Activated T-cell treated with anti-CD3 and anti-CD28 coated beads, Interleukin-2, amount 50 U/mL, for 4 hours (primary cell): Measurements from ENCODE around the gene C1orf94. TPM values are rescaled to one million over a fixed set of nuclear protein-coding genes. Genes with fewer than 3 reads are reported as not detected.

ENCODE experiments used
- ATAC-seq, 2 donors: fragments of 200-7000 bp; cut with Tn5 transposase; one replicate each; pipeline ENCODE4 v1.10.0; 2021
- DNase-seq: peaks from one replicate; pipeline ENCODE4 v3.0.0-alpha.2; 2020
- H3K27me3 Mint-ChIP-seq: one replicate; pipeline ENCODE4 v1.8.0; 2021; ENCODE audit warnings: low read depth, mixed read lengths
- H3K36me3 Mint-ChIP-seq: one replicate; pipeline ENCODE4 v1.8.0; 2022; ENCODE audit warnings: mixed read lengths; ENCODE audit not compliant: insufficient read depth
- H3K4me1 Mint-ChIP-seq: one replicate; pipeline ENCODE4 v1.8.0; 2021; ENCODE audit warnings: low read depth, mixed read lengths
- H3K4me3 Mint-ChIP-seq: one replicate; pipeline ENCODE4 v1.8.0; 2021; ENCODE audit warnings: mild to moderate bottlenecking, moderate library complexity, mixed read lengths
- H3K9me3 Mint-ChIP-seq: one replicate; pipeline ENCODE4 v1.8.0; 2021; ENCODE audit warnings: mixed read lengths
- total RNA-seq, 3 donors: library from RNA; stranded (reverse); gene quantifications; one replicate each; pipeline ENCODE4 v1.2.1, GENCODE V29; 2021

The C1orf94 gene
- total RNA-seq, 3 donors from 2014 or later = not detected

DNA sequence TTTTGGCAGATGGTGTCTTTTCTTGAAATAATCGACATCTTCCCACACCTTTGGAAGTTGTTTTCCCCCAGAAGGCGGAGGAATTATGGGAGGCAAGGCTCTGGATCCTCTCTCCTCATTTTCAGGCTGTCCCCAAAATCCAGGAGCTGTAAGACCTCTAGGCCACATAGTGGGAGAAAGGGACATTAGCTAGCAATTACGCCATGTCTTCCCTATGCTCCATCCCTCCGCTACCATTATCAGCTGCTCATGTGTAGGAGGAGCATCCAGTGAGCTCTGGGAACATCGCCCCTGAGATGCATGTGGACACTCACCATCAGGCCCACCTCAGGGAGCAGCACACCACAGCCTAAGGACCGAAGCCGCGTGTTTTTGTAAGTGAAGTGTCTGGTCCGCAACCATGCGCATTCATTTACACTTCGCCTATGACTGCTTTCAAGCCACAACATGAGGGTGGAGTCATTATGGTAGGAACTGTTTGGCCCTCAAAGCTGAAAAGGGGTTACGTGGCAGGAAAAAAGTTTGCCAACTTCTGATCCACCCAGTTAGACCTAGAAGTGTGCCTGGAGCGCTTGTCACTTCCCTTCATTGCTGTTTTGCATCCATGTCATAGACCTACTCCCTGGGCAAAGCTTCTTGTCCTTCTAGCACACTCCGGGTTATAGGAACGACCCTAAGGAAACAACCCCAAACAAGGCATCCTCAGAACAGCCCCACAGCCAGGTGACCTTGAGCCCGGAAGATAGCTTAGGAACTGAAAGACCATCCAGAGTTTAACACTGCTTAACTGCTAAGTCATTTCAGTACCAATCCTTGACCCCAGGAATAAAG is 85.5 kb downstream of the C1orf94 start:
- H3K4me3 Mint-ChIP-seq = no peak overlapping the region
- no peak for DNase-seq
- ATAC-seq = no peak
- H3K9me3 Mint-ChIP-seq = no peaks in the 10 kb centered on the region
- H3K4me1 Mint-ChIP-seq = no peaks in the 10 kb centered on the region
- H3K36me3 Mint-ChIP-seq = no peaks in the 10 kb centered on the region
- H3K27me3 Mint-ChIP-seq = no peaks in the 10 kb centered on the region

DNA sequence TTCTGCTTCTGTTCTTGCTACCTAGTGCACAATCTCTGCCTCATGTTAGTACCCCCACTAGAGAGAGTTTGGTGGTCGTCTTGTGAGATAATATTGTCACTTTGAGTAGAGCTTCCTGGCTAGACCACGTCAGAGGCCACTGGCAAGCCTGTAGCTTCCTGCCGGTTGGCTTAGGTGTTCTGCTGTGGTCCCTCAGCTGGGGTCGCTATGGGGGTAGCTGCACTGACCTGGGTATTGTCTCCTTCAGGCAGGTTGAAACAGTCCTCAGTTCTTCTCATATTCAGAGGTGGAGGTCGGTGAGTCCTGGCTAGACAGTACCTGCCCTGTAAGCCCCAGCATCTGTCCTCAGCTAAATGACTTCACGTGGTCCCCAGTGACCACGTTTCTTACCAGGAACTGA is 86.2 kb downstream of the C1orf94 start:
- no peaks in the 10 kb centered on the region for H3K4me1 Mint-ChIP-seq
- H3K36me3 Mint-ChIP-seq = no peaks in the 10 kb centered on the region
- H3K27me3 Mint-ChIP-seq = peaks cover 4% of the 10 kb centered on the region
- H3K9me3 Mint-ChIP-seq = no peaks in the 10 kb centered on the region
- no peak for ATAC-seq
- H3K4me3 Mint-ChIP-seq = no peak overlapping the region
- no peak for DNase-seq

DNA sequence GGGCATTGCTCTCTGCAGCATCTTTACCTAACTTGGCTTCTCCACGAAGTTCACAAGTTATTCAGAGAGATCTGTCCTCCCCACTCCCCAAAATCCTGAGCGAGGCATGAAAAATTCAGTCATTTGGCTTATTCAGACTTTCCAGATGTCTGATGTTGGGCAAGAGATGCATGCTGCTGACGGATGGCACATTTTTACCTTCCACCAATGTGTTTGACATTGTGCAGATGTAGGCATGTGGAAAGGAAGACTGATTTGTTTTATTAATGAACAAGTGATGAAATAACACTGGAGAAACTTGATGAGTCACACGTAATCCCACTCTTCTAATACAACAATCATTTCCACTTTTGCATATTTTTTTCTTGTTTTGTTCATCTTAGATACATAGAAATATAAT is 86.7 kb downstream of the C1orf94 start:
- peaks cover 4% of the 10 kb centered on the region for H3K27me3 Mint-ChIP-seq
- DNase-seq = no peak
- no peaks in the 10 kb centered on the region for H3K9me3 Mint-ChIP-seq
- no peaks in the 10 kb centered on the region for H3K4me1 Mint-ChIP-seq
- H3K4me3 Mint-ChIP-seq = no peak overlapping the region
- ATAC-seq = no peak
- H3K36me3 Mint-ChIP-seq = no peaks in the 10 kb centered on the region

DNA sequence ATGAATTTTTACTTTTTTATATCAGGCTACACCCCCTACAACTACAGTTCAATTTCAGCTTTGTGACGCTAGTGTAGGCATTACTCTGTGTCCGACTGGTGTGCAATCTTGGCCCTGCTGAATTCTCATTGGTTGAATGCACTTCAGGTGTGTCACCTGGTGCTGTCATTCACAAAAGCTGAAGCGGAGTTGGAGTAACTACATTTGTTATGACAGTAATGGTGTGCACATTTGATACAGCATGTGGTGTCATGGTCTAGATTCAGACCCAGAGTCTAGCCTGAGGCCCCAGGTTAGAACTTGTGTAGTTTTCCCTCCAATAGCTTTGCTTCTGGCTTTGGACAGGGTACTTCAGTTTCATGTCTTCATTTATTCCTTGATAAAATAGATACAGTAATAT is 88.7 kb downstream of the C1orf94 start:
- DNase-seq (no peak), ATAC-seq (no peak)
- H3K36me3 Mint-ChIP-seq = no peaks in the 10 kb centered on the region
- no peaks in the 10 kb centered on the region for H3K9me3 Mint-ChIP-seq
- H3K4me3 Mint-ChIP-seq = no peak overlapping the region
- H3K4me1 Mint-ChIP-seq = no peaks in the 10 kb centered on the region
- H3K27me3 Mint-ChIP-seq = peaks cover 4% of the 10 kb centered on the region

DNA sequence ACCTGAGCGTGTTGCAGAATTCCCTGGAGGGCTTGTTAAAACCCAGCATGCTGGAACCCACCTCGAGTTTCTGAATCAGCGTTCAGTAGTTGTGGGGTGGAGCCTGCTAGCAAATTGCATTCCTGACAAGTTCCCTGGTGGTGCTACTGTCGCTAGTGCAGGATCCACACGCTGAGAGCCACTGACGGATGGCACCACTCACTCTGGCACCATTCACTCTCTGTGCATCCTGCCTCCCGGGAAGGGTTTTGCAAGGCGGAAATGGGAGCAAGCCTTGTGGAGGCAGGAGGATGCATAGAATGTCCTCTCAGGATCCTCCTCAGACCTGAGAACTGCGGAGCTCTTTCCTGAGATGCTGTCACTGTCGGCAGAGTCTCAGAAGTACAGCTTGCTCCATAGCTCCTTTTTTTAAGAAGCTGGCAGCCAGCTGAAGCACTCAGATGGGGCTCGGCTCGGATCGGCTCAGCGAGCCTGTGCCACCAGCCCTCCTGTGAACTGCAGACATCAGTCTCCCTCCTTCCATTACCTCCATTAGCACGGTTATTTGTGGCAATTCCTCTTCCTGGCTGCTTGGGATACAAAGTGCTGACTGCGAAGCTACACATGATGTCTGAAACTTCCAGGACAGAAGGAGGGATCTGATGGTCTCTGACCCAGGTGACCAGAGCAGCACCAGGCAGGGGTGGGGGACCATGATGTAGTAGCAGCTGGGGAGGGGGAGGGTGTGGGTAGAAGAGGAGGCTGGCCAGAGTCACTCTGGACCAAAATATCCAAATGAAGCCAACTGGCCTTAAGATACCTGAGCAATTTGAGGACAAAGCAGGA is 89.6 kb downstream of the C1orf94 start:
- Mint-ChIP-seq H3K27me3 (peaks cover 4% of the 10 kb centered on the region), H3K9me3 (no peaks in the 10 kb centered on the region), H3K36me3 (no peaks in the 10 kb centered on the region), H3K4me3 (no peak overlapping the region), H3K4me1 (no peaks in the 10 kb centered on the region)
- DNase-seq (no peak), ATAC-seq (no peak)

DNA sequence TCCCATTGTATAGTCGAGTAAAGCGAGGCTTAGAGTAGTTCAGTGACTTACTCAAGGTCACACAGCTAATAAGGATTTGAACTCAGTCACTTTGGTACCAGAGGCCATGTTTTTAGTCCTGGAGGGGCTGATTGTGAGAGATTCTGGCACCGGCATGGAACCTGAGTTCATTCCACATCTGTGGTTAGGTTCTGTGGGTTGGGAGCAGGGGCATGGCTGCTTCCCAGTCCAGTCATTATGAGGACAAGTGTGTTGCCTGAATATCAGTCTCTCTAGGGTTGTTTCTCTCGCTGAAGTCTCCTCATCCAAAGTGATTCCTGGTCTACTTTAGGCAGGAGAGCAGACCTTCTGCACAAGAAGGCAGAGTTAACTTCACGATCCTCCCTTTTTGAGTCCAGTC is 90.6 kb downstream of the C1orf94 start:
- H3K27me3 Mint-ChIP-seq = peaks cover 4% of the 10 kb centered on the region
- no peaks in the 10 kb centered on the region for H3K9me3 Mint-ChIP-seq
- no peak for DNase-seq
- no peaks in the 10 kb centered on the region for H3K36me3 Mint-ChIP-seq
- ATAC-seq = no peak
- H3K4me1 Mint-ChIP-seq = no peaks in the 10 kb centered on the region
- no peak overlapping the region for H3K4me3 Mint-ChIP-seq

DNA sequence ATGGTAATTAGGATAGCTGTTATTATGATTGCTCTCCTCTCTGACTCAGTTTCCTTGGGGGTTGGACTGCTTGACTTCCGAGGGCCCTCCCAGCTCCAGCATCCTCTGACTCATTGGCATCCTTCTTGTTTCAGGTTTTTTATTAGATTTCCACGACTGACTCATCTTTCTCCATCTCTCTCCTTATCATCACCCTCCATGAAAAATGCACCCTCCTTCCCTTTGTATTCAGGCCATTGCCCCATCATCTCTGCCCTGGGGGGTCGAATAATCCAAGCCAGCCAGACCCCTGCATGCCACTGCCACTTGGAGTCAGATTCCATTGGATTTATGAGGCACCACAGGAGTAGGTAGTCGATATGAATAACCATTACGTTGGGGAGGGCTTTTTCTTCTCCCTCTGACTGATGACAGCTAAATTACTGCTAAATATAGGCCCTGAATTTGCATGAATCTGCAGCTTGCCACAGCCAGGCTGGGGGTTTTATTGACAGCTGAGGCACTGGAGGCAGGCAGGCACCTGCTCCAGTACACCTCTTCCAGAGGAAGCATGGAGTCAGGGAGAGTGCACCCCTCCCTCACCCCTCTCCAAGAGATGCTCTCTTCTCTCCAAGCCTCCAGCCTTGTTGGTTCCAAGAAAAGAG is 91.7 kb downstream of the C1orf94 start:
- Mint-ChIP-seq H3K4me3 (no peak overlapping the region), H3K4me1 (no peaks in the 10 kb centered on the region), H3K9me3 (no peaks in the 10 kb centered on the region), H3K27me3 (peaks cover 4% of the 10 kb centered on the region), H3K36me3 (no peaks in the 10 kb centered on the region)
- DNase-seq (no peak), ATAC-seq (no peak)

Other genes starting within 250 kb of the C1orf94 start
- gene CSMD2, start 11.7 kb upstream of the C1orf94 start, total RNA-seq = not detected